ENCODE results near the gene PML. TPM values are rescaled to one million over a fixed set of nuclear protein-coding genes. Genes with fewer than 3 reads are reported as not detected.

PML gene
- total and polyA plus RNA-seq, 2 of the 4 experiments (the other 2 are of a cell fraction): 8.8 to 22.6 TPM

DNA sequence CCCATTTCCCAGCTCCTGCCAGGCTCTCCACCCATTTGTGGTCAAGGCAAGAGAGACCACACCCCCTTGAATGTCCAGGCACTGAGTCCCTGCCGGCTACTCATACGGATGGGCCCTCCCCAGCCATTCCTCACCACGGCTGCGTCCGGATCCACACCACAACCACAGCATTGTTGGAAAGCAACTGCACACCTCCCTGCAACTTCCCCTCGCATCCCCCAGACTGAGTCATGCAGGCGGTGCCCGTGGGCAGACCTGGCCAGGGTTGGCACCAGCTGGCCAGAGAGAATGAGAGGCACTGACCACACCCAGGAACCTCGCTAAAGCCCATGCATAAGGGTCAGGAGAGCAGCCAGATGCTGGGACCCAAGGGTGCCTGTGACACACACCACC lies 37.8 kb upstream of the PML start (continued):
- peak; percentile 51; the same call in 1 of the 2 replicates for TF ChIP-seq MXI1 (IDR thresholded peaks at IDR 0.05; ENCODE audit: borderline replicate concordance, low read depth, low read length)

DNA sequence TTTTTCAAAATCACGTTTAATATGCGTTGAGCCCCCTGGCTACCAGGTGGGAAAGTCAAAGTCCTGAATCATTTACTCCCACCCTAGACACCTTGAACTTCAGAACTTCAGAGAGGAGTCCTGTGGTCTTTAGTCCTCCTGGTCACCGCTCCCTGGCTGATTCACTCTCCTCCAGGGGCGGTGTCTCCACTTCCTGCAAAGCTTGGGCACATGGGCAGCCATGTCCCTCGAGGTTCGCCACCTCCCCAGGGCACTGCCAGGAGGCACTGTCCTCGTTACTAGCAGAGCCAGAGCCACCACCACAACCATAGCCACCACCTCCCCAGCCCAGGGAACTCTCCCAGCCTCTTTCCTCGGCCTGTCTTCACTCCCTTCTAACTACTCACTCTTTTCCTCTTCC lies 37.2 kb upstream of the PML start:
- intact Hi-C loops (cut with micrococcal nuclease) (no loop called here), in situ Hi-C loops (cut with MboI; ENCODE audit: low sequenced_read_pairs) (no loop called here), dilution Hi-C loops (cut with HindIII; ENCODE audit: low sequenced_read_pairs, unreplicated experiment) (no loop called here)
- Histone ChIP-seq H3K4ac (ENCODE audit: low read depth, low read length) (peak overlapping the region; percentile 84), H3K27ac (ENCODE audit: insufficient read depth, low read length) (no peak overlapping the region), H4K5ac (ENCODE audit: low read depth, low read length) (no peak overlapping the region), H3K79me1 (ENCODE audit: low read depth in 1 of 2, low read length in 2 of 2) (no peaks in the 10 kb centered on the region), H3K4me2 (ENCODE audit: low read depth, low read length) (no peak overlapping the region), H2BK15ac (ENCODE audit: low read depth, low read length) (peak overlapping the region; percentile 92; the same call in 2 of the 3 replicates), H4K91ac (ENCODE audit: insufficient read depth, low read depth, low read length) (peak overlapping the region; percentile 77), H3K14ac (replicated peaks; ENCODE audit: low read depth, low read length) (peak overlapping the region; percentile 69), H2AK9ac (replicated peaks; ENCODE audit: low read depth, low read length, poor library complexity) (peak overlapping the region; percentile 52), H2BK5ac (ENCODE audit: low read depth, low read length, poor library complexity, severe bottlenecking) (peak overlapping the region; percentile 53), H3K27me3 (ENCODE audit: control insufficient read depth, insufficient read depth, low read length) (no peaks in the 10 kb centered on the region), H3K23ac (ENCODE audit: low read depth, low read length) (peak overlapping the region; percentile 29), H3K36me3 (ENCODE audit: control insufficient read depth, insufficient read depth, low read length) (peaks cover 12% of the 10 kb centered on the region; the same call in 1 of the 2 replicates), H2AK5ac (ENCODE audit: low read depth, low read length) (peak overlapping the region; percentile 99), H3K56ac (ENCODE audit: extremely low read depth, insufficient read depth, low read length) (no peak overlapping the region; the same call in 1 of the 2 replicates), H4K8ac (ENCODE audit: low read depth in 2 of 2, low read length in 2 of 2) (peak overlapping the region; percentile 3 to 47; a peak in 3 of 4 replicates), H3K4me3 (ENCODE audit: insufficient read depth, low read depth, low read length) (no peak overlapping the region), H3K9me1 (ENCODE audit: insufficient read depth, low read length) (peaks cover 18% of the 10 kb centered on the region), H3K9ac (ENCODE audit: low read depth, low read length) (no peak overlapping the region), H2AFZ (replicated peaks; ENCODE audit: low read length, poor library complexity) (peak overlapping the region; percentile 57), H3K4me1 (ENCODE audit: control insufficient read depth, insufficient read depth, low read length) (peaks cover 19% of the 10 kb centered on the region), H3K9me3 (ENCODE audit: control insufficient read depth, insufficient read depth, low read length) (no peaks in the 10 kb centered on the region), H2BK120ac (ENCODE audit: low read depth, low read length) (peak overlapping the region; percentile 67), H2BK20ac (ENCODE audit: low read depth, low read length) (peak overlapping the region; percentile 84), H4K20me1 (ENCODE audit: insufficient read depth, low read length) (no peaks in the 10 kb centered on the region), H3K18ac (ENCODE audit: low read depth, low read length) (peak overlapping the region; percentile 16; the same call in 1 of the 2 replicates)
- ChIA-PET POLR2A (ENCODE audit: unreplicated experiment) (no interaction called here), CTCF (interaction anchor here (1.4 kb wide), 1 partner anchor 8 kb away, joined by 4 read pairs; no protein-coding TSS in a partner anchor)
- ATAC-seq (ENCODE audit: low read depth): no peak
- no TSS peak for BruUV-seq (replicated peaks)
- 92% methylated on average over 2 of the region's 8 CpGs; no CpG with 5 or more reads in 1 of the 2 experiments for WGBS, 2 experiments (ENCODE audit: extremely low coverage in 2 of 2, insufficient read length in 1 of 2)
- no peak for TF ChIP-seq SMC3 (IDR thresholded peaks at IDR 0.05; ENCODE audit: low read depth, low read length)
- no peak for TF ChIP-seq POLR2A (IDR thresholded peaks at IDR 0.05; ENCODE audit: low read depth, low read length)
- TF ChIP-seq, protein P1, sequence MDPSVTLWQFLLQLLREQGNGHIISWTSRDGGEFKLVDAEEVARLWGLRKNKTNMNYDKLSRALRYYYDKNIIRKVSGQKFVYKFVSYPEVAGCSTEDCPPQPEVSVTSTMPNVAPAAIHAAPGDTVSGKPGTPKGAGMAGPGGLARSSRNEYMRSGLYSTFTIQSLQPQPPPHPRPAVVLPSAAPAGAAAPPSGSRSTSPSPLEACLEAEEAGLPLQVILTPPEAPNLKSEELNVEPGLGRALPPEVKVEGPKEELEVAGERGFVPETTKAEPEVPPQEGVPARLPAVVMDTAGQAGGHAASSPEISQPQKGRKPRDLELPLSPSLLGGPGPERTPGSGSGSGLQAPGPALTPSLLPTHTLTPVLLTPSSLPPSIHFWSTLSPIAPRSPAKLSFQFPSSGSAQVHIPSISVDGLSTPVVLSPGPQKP (IDR thresholded peaks at IDR 0.05; ENCODE audit: borderline replicate concordance, low read depth, low read length): no peak
- DNase-seq: no peak

Data from IMR-90 (cell line).